Ureter (tissue), 1 donor: ENCODE data around the gene USP5. TPM values are rescaled to one million over a fixed set of nuclear protein-coding genes. Genes with fewer than 3 reads are reported as not detected.

Experiments
- DNase-seq: peaks from one replicate; pipeline ENCODE4 v3.0.0-alpha.2; 2020; ENCODE audit warnings: low spot score
- total RNA-seq: library from RNA; stranded (reverse); gene quantifications from one replicate; pipeline ENCODE4 v1.2.4, GENCODE V29; 2023
- donor health status: DM: yes; HTN: yes; CAD: no.

The USP5 gene
- total RNA-seq, 1 donor from 2014 or later = 106 TPM

- DNase-seq = no peak
These were observed 60.4 kb downstream of the USP5 start for GRCh38 chr12:6912164-6912935.

GRCh38 chr12:6914246-6914946, 62.4 kb downstream of the USP5 start, which contains the start of gene ENO2:
Gene ENO2 (plus strand): TSS chr12:6914580. CDS start chr12:6915833, 1,253 bp downstream.
- peak; percentile 84 for DNase-seq

GRCh38 chr12:6914947-6915788, 63.2 kb downstream of the USP5 start:
- DNase-seq = no peak

- no peak for DNase-seq
These were observed 63.9 kb downstream of the USP5 start for GRCh38 chr12:6915789-6916285.

Other genes with a start within 250 kb of the USP5 start
- gene CHD4, start 244.8 kb upstream of the USP5 start, total RNA-seq = 232 TPM
- gene LPAR5, start 216.2 kb upstream of the USP5 start, total RNA-seq = 13.6 TPM
- 2.3 TPM for gene ACRBP, start 204.7 kb upstream of the USP5 start, total RNA-seq
- gene ING4, start 189.0 kb upstream of the USP5 start, total RNA-seq = 39.3 TPM
- gene ZNF384, start 162.8 kb upstream of the USP5 start, total RNA-seq = 63.4 TPM
- 2.6 TPM for gene PIANP, start 151.3 kb upstream of the USP5 start, total RNA-seq
- 77.9 TPM for gene COPS7A, start 128.1 kb upstream of the USP5 start, total RNA-seq
- 139 TPM for gene MLF2, start 99.0 kb upstream of the USP5 start, total RNA-seq
- 288 TPM for gene PTMS, start 85.8 kb upstream of the USP5 start, total RNA-seq
- 2.3 TPM for gene LAG3, start 79.6 kb upstream of the USP5 start, total RNA-seq
- 18.0 TPM for gene CD4, start 62.6 kb upstream of the USP5 start, total RNA-seq
- 2.5 TPM for gene GPR162, start 30.3 kb upstream of the USP5 start, total RNA-seq
- gene P3H3, start 23.7 kb upstream of the USP5 start, total RNA-seq = 27.9 TPM
- gene GNB3, start 11.2 kb upstream of the USP5 start, total RNA-seq = 4.5 TPM
- gene CDCA3, start 864 bp upstream of the USP5 start, total RNA-seq = 1.4 TPM
- 418 TPM for gene TPI1, start 15.4 kb downstream of the USP5 start, total RNA-seq
- 9.9 TPM for gene SPSB2, start 21.2 kb downstream of the USP5 start, total RNA-seq
- 13.5 TPM for gene LRRC23, start 52.7 kb downstream of the USP5 start, total RNA-seq
- gene ENO2, start 62.4 kb downstream of the USP5 start, total RNA-seq = 29.6 TPM
- gene ATN1, start 75.8 kb downstream of the USP5 start, total RNA-seq = 112 TPM
- gene RNU7-1, start 91.7 kb downstream of the USP5 start, total RNA-seq = not detected
- 172 TPM for gene C12orf57, start 91.9 kb downstream of the USP5 start, total RNA-seq
- 40.4 TPM for gene PTPN6, start 99.2 kb downstream of the USP5 start, total RNA-seq
- 221 TPM for gene PHB2, start 118.5 kb downstream of the USP5 start, total RNA-seq
- gene EMG1, start 118.8 kb downstream of the USP5 start, total RNA-seq = 68.0 TPM
- gene LPCAT3, start 166.3 kb downstream of the USP5 start, total RNA-seq = 95.9 TPM
- gene C1S, start 208.6 kb downstream of the USP5 start, total RNA-seq = 293 TPM
- gene C1R, start 240.3 kb downstream of the USP5 start, total RNA-seq = 455 TPM